Jurkat, Clone E6-1 (cell line): ENCODE data around the gene C1GALT1. TPM values are rescaled to one million over a fixed set of nuclear protein-coding genes. Genes with fewer than 3 reads are reported as not detected.
"Not testable (repeated sequence)": the region's sequence is repeated elsewhere in the genome, so short reads cannot be mapped to it uniquely, and the experiment has no call there.

Experiments used
- DNase-seq: peaks from one replicate; pipeline ENCODE4 v3.0.0-alpha.2; 2011; ENCODE audit warnings: low read depth, low spot score
- H3K4me3 ChIP-seq: 2 replicates; pipeline ENCODE4 v1.5.1; 2011; ENCODE audit warnings: mild to moderate bottlenecking, low read length, control low read depth, moderate library complexity
- polyA plus RNA-seq: library from polyadenylated mRNA; unstranded; fragments of >200 nt; gene quantifications from one replicate; pipeline ENCODE4 v1.2.1, GENCODE V29; 2012; ENCODE audit warnings: missing spikeins; ENCODE audit not compliant: insufficient read length, insufficient read depth

Gene C1GALT1
- polyA plus RNA-seq = 40.3 TPM

DNA sequence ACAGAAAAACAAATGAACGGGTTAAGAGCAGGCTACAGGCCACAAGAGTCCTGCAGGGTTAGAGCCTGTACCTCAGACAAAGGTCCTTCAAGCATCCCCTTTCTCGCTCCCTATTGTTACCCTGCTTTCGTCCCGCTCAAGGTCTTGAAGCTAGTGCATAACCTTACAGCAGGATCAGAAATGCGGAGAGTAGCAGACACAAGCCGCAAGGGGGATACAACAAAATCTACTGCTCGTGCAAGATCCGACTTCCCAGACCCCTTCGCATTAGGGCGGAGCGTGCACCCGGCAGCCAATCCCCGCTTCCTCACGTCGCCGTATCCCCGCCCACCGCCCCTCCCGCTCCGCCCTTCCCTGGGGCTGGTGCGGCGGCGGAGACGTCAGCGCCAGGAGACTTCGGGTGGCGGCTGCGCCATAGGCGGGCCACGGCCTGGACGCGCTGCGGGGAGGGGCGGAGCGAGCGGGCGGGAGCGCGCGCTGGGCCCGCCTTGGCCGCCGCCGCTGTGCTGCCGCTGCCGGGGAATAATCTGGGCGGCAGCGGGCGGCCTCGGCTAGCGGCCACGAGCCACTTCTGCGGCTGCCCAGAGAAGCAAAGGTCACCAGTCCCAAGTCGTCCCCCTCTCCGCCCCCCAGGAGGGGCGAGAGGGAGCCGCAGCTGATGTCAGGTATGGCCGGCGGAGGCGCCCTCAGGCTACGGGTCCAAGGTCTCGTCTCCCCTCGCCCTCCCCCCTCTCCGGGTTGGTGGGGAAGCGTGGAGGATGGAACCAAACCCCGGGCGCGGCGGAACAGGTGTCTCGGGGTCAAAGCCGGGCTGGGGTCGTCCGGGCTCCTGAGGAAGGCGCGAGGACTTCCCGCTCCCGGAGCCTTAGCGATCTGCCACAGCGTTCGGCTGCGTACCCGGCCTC lies at the start of gene C1GALT1:
C1GALT1 (plus strand) TSS at position 389 of the 905 bp plus-strand sequence. CDS start 51,776 bp downstream, outside the sequence.
- peak within 1 kb of the TSS; percentile 80 for H3K4me3 ChIP-seq
- peak; percentile 98 for DNase-seq

DNA sequence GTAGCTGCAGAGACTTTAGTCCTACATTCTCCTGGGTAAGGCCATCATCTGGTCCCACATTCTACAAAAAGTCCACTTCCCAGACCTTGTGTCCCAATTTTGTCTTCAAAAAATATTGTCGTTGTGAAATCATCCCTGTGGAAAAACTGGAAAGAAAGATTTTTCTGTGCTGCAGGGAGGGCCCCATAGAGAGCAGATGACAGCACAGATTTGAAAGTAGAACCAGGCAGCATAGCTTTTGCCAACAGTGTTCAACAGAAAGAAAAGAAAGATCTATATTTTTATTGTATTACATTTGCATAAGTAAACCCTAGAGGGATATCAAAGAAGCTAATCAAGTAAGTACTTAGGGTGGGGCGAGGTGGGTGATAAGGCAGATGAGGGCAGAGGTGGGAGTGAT lies 48.3 kb upstream of the C1GALT1 start:
- no peak for DNase-seq
- no peak overlapping the region for H3K4me3 ChIP-seq

DNA sequence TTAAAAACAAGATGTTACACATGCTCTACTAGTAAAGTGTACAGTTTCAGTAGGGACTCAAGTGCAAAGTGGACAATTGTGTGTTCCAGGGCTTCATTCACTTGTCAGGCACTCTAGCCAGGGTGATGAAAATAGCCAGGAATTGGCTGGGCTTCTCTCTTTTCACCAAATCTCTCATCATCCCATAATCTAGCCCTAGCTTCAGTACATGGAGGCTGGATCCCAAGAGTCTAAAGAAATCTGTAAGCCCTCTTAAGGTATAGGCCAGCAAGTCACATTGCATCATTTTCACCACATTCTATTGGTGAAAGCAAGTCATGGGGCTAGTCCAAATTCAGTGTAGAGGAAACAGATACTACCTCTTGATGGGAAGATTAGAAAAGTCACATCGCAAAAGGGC lies 47.3 kb upstream of the C1GALT1 start:
- no peak for DNase-seq
- H3K4me3 ChIP-seq = no peak overlapping the region

DNA sequence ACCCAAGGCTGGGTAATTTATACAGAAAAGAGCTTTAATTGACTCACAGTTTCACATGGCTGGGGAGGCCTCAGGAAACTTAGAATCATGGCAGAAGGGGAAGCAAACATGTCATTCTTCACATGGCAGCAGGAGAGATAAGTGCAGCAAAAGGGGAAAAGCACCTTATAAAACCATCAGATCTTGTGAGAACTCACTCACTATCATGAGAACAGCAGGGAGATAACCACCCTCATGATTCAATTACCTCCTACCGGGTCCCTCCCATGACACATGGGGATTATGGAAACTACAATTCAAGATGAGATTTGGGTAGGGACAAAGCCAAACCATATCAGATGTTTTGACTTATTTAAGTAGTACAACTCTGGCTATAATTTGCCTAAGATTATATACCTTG lies 46.4 kb upstream of the C1GALT1 start:
- not testable (repeated sequence) for DNase-seq, H3K4me3 ChIP-seq

DNA sequence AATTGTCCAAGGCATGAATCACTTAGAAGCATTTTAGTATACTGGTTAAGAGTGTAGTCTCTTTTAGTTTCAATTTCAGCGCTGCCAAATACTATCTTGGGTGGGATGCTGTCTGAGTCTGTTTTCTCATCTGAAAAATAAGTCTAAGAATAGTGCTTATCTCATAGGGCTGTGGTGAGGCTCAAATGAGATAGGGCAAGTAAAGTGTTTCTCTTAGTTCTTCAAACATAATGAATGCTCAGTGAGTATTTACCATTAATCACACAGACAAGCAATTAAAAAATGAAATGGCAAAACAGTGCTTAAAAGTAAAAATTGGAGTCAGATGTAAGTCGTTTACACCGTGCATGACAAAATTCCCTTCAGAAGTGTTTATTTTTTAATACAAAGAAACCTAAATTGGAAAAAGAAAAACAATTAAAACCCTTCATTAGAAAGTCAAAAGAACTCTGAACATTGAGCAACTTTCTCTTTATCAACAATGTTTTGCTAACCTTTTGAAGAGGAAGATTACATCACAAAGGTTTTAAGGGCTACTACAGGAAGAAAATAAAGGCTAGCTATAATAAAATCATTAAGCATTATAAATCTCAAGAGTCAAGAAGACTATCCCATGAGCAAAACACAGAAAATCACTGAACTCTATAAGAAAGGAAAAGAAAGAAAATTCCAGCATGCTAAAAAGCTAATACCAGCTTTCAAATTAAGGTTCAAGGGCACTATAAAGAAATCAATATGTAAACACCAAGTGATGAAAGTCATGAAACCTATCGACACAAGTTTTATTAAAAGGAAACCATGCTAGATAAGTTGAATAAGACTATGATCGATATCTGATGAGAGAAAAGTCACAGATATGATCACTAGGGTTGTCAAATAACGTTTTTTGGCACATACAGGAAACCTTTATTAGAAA lies 45.6 kb upstream of the C1GALT1 start:
- no peak overlapping the region for H3K4me3 ChIP-seq

DNA sequence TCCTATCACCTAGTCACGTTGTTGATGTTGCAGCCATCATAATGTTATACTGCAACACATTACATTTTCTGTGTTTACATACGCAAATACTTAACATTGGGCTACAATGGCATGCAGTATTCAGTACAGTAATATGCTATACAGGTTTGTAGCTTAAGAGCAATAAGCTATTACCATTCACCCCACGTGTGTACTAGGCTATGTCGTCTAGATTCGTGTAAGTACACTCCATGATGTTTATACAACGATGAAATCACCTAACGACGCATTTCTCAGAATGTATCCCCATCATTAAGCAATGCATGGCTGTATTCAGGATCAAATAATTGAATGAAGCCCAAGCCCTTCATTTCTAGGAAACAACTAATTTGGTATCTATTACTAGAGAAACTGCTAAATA lies 43.4 kb upstream of the C1GALT1 start:
- no peak for DNase-seq
- no peak overlapping the region for H3K4me3 ChIP-seq

More for the DNA sequence above, 45.6 kb upstream of the C1GALT1 start:
- DNase-seq = no peak

DNA sequence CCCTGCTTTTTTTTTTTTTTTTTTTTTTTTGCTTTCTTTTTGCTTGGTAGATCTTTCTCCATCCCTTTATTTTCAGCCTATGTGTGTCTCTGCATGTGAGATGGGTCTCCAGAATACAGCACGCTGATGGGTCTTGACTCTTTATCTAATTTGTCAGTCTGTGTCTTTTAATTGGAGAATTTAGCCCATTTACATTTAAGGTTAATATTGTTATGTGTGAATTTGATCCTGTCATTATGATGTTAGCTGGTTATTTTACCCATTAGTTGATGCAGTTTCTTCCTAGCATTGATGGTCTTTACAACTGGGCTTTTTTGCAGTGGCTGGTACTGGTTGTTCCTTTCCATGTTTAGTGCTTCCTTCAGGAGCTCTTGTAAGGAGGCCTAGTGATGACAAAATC lies 38.9 kb upstream of the C1GALT1 start:
- H3K4me3 ChIP-seq, DNase-seq: not testable (repeated sequence)

DNA sequence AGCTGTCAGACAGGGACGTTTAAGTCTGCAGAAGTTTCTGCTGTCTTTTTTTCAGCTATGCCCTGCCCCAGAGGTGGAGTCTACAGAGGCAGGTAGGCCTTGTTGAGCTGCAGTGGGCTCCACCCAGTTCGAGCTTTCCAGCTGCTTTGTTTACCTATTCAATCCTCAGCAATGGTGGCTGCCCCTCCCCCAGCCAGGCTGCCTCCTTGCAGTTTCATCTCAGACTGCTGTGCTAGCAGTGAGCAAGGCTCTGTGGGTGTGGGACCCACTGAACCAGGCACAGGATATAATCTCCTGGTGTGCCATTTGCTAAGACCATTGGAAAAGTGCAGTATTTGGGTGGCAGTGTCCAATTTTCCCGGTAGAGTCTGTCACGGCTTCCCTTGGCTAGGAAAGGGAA lies 37.2 kb upstream of the C1GALT1 start:
- not testable (repeated sequence) for H3K4me3 ChIP-seq, DNase-seq

DNA sequence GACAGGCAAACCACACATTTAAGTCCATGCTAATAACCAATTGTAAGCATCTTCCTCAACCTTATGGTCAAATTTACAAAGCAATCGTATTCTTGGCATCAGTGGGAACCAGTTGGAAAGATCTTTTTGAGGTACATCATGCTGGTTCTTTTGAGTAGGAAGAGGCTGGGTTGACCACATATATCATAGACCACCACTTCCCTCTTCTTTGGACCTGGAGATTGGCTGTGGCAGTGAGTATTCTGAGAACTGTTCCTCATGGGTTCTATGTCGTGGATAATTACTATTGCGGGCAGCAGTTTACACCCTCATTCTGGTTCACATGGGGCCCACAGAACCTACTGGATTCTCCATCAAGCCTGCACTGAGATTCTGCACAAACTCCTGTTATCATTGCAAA lies 35.5 kb upstream of the C1GALT1 start:
- DNase-seq = no peak
- H3K4me3 ChIP-seq = no peak overlapping the region

DNA sequence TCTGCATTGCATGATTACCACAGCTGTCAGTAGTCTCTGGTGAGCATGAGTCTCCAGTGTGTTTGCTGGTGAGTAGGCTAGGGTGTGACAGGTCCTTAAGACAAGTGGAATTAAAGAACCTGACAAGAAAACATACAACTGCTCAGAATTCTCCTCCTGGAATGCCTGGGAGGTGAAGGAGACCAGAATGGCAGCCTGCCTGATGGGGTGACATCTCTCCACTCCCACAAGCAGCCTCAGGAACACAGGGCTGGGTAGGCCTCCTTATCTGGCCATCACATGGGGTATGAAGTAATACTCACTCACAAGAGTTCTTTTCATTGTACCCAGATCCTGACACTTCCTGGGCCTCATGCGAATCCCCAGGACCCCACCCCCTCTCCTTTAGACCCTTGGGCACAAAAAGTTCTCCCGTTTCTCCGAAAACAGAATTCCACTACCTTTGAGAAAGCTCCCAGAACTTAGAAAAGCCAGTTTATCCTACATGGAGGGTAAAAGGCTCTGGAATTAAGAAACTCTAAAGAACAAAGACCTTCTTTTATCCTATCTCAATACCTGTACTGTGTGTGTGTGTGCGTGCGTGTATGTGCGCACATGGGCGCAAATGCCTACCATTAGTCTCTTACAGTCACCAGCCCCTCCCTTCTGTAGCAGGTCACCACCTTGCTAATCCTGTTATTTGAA lies 33.4 kb upstream of the C1GALT1 start:
- DNase-seq = no peak
- no peak overlapping the region for H3K4me3 ChIP-seq

DNA sequence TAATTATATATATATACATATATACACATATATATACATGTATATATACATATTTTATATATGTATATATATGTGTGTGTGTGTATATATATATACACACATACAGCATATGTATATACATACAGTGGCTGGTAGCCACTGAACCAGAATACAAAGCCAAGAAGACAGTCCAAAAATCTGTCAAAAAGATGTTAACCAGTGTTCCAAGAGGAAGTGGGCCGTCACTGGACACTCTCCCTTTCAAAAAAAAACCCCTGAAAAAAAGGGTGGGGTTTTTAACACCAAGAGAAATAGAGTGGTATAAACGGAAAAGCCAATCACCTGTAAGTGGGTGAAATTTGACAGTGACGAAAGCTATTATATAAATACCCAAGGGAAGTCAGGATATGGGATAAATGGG lies 31.1 kb upstream of the C1GALT1 start:
- DNase-seq = no peak

DNA sequence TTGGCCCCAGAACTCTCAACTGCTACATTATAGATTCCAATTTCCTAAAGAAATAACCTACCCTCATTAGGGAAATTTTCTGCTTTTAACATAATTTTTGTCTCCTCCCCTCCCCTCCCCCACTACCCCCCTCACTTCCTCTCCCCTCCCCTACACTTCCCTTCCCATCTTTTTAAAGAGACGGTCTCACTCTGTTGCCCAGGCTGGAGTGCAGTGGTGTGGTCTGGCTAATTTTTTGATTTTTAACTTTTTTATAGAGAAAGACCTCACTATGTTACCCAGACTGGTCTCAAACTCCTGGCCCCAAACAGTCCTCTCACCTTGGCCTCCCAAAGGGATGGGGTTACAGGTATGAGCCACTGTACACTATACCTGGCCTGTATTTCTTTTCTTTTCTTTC lies 30.5 kb upstream of the C1GALT1 start:
- H3K4me3 ChIP-seq = no peak overlapping the region
- no peak for DNase-seq

More for the DNA sequence above, 31.1 kb upstream of the C1GALT1 start:
- H3K4me3 ChIP-seq = no peak overlapping the region

DNA sequence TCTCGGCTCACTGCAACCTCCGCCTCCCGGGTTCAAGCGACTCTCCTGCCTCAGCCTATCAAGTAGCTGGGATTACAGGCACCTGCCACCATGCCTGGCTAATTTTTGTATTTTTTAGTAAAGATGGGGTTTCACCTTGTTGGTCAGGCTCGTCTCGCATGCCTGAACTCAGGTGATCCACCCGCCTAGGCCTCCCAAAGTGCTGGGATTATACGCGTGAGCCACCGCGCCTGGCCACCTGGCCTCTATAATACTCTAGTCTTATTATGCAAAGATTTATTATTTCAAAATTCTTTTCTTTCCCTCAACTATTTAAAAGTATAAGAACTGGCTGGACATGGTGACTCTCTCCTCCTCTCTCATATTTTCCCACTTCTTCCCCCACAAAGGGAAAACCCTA lies 30.0 kb upstream of the C1GALT1 start:
- DNase-seq = no peak
- H3K4me3 ChIP-seq = no peak overlapping the region

DNA sequence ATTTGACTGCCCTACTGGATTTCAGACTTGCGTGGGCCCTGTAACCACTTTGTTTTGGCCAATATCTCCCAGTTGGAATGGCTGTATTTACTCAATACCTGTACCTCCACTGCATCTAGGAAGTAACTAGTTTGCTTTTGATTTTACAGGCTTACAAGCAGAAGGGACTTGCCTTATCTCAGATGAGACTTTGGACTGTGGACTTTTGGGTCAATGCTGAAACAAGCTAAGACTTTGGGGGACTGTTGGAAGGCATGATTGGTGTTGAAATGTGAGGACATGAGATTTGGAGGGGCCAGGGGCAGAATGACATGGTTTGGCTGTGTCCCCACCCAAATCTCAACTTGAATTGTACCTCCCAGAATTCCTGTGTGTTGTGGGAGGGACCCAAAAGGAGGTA lies 28.0 kb upstream of the C1GALT1 start:
- not testable (repeated sequence) for DNase-seq, H3K4me3 ChIP-seq

DNA sequence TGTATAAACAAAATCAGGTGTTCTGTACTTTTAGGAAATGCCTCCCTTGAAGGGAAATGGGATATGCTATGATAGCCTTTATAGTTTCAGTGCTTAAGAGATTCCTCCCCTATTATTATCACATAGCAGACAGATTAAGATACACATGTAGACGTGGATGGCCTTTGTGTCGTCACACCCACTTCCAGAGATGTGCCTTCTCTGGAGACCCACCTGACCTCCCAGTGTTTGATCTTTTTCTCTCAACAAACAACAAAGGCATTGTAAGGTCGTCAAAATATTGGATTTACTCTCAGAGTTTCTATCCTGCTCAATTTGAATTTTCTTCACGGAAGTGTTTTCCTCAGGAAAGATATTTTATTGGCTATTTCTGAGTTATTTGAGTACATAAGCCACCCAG lies 25.7 kb upstream of the C1GALT1 start:
- H3K4me3 ChIP-seq = peak overlapping the region; percentile 57
- peak; percentile 71 for DNase-seq

DNA sequence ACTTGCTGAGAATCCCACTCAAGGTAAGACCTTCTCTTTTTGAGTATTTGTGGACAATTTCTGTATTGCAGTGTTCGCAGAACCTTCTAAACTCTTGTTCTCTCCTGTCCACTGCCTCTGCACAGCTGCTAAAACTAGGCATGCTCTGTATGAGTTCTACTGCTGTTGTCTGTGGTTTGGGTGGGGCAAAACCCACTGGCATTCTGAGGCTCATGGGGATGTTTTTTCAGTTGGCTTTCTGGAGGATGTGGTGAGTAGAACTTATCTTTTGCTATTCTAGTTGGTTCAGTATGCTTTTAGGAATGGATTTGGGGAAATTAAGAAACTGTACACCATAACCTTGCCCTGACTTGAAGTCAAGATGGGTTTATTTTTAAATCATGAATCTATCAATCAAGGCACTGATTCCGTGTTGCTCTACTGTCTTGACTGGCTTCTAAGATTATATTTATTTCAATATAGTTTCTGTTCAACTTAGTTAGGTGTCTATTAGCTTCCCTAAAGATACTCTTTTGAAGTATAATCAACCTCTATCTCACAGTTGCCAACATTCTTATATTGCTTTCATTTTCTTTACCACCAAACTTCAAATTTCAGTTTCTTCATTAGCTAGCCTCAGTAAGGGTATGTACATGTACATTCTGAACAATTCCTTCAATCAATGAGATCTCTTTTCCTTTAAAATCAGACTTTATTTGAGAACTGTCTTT lies 25.0 kb upstream of the C1GALT1 start:
- H3K4me3 ChIP-seq = peak overlapping the region; percentile 57
- peak; percentile 99 for DNase-seq

DNA sequence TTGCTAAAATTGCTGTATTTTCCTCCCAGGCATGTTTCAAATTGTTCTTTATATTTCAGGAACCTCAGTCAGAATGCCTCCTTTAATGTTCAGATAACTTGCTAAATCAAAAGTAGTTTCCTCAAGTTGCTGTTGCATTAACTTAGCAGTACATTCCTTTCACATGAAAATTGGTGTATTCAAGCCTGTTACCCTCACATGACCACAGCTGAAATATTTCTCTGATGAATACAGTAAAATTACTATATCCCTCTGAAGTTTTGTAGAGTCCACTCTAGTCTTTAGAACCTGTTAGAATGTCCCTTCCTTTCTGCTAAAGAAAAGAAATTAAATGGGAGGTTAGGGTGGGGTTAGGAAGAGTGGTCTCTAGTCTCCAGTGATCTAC lies 24.5 kb upstream of the C1GALT1 start:
- peak overlapping the region; percentile 57 for H3K4me3 ChIP-seq
- no peak for DNase-seq

DNA sequence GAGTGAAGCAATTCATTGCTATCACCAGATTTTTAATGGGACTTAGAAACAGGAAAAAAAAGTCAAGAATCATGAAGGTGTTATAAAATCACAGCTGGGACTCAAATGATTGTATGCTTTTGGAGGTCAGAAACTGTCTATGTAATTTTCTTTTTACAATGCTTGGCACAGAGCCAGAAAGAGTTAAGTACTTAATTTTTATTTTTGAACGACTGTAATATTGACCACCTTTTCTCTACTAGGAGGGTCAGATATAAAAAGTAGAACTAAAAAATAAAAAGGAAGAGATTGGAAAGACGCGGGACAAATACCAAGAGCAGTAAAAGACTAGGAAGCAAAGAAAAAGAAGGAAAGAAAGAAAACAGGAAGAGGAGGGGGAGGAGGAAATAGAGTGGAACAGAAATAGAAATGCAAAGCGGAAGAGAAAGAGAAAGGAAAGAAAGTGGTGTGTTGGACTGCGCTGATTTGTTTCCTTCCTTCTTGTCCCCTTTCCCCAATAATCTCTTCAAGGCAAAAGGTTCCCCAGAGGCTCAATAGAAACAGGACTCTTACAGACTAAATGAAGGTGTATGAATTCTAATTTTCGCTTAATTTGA lies 23.2 kb upstream of the C1GALT1 start:
- no peak for DNase-seq
- peak overlapping the region; percentile 57 for H3K4me3 ChIP-seq
